Measurements from ENCODE around the gene ALG12. TPM values are rescaled to one million over a fixed set of nuclear protein-coding genes. Genes with fewer than 3 reads are reported as not detected.
A peak's percentile ranks its signal among the peaks of the same experiment; 100 is the strongest.

The ALG12 gene
- total RNA-seq, 1 experiment from 2014 or later, result 16.6 TPM

DNA sequence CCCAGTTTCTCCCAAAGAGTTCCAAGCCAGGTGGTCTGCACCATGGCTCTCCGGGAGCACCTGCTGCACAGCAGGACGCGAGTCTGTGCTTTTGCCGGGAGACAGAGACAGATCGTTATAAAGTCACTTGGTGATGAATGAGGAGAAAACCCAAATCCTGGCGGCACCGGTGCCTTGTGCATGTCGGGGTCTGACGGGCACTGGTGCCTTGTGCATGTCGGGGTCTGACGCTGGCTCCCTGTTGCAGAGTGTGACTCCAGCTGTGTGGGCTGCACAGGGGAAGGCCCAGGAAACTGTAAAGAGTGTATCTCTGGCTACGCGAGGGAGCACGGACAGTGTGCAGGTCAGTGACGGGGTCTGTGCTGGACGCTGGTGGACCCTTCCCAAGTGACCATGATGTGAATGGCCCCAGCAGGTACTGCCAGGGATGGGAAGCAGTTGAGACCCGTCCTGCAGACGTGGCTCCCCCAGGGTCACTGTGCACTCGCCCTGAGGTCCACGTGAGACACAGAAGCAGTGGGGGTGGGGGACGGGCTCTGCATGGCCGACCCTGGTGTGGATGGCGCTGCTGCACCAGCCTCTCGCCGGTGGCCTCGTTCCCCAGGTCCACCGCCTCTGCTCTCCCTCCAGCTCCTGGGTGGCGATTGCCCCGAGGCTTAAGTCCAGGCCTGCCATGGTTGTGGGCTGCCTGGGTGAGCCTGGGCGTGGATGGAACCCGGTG is 6.0 kb upstream of the ALG12 start:
- ChIA-PET POLR2A (no interaction called here), RAD21 (ENCODE audit: low non-redundant PET in 1 of 2, low total read pairs in 2 of 2, uncharacterized antibody in 2 of 2, unreplicated experiment in 2 of 2) (no interaction called here), CTCF (no interaction called here)
- intact Hi-C loops (cut with micrococcal nuclease), result no loop called here
- Histone ChIP-seq H4K20me1 (ENCODE audit: insufficient read depth) (no peaks in the 10 kb centered on the region), H3K4me2 (ENCODE audit: low read length) (no peak overlapping the region), H3K36me3 (ENCODE audit: control insufficient read depth in 1 of 2, insufficient read depth in 2 of 2, low read length in 2 of 2) (peaks cover 0 to 8% of the 10 kb centered on the region in 2 experiments; a peak in 1 of 4 replicates), H3K4me1 (ENCODE audit: control insufficient read depth in 1 of 2, insufficient read depth in 2 of 2, low read length in 2 of 2) (peaks cover under 1 to 4% of the 10 kb centered on the region in 2 experiments; a peak in 3 of 4 replicates), H3K9me2 (ENCODE audit: insufficient read depth) (no peaks in the 10 kb centered on the region), H3K27ac (ENCODE audit: low read depth, low read length) (no peak overlapping the region), H3K9ac (ENCODE audit: low read length) (no peak overlapping the region), H3K4me3 (replicated peaks in 1 of 2; ENCODE audit: low read depth in 1 of 2, low read length in 2 of 2) (no peak overlapping the region), H3K79me2 (ENCODE audit: insufficient read depth, low read length) (no peaks in the 10 kb centered on the region), H3K9me3 (ENCODE audit: control insufficient read depth in 1 of 2, insufficient read depth in 1 of 2, low read depth in 1 of 2, low read length in 2 of 2) (no peaks in the 10 kb centered on the region), H3K27me3 (ENCODE audit: insufficient read depth, low read length) (no peaks in the 10 kb centered on the region), H2AFZ (ENCODE audit: low read depth, low read length, poor library complexity, severe bottlenecking) (no peak overlapping the region)
- no peak for DNase-seq (ENCODE audit: low read depth, low spot score)
- TF ChIP-seq TCF7L2 (IDR thresholded peaks at IDR 0.05; ENCODE audit: borderline replicate concordance, extremely low read depth, insufficient read depth, insufficient read length), result no peak
- no TSS peak for BruUV-seq (replicated peaks)
- no peak for ATAC-seq

DNA sequence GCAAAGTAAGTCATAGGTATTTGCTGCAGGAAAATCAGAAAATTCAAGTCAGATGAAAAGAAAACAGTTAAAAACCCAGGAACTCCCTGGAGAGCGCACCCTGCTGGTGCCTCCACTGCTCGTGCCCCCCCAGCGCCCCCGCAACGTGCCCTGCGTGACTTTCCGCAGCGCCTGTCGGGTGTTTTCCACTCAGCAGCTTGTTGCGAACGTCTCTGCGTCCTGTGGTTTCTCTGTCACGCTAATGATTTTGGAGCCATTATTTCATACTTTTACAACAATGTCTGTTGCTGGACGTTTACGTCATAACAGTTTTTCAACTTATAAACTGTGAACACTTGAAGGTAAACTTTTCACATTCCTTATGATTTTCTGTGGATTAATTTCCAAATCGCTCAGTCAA is 5.2 kb upstream of the ALG12 start:
- H3K36me3 ChIP-seq (ENCODE audit: control insufficient read depth in 1 of 2, insufficient read depth in 2 of 2, low read length in 2 of 2), result peaks cover 0 to 8% of the 10 kb centered on the region in 2 experiments; a peak in 1 of 4 replicates
- no peaks in the 10 kb centered on the region for H3K9me3 ChIP-seq (ENCODE audit: control insufficient read depth in 1 of 2, insufficient read depth in 1 of 2, low read depth in 1 of 2, low read length in 2 of 2)
- ATAC-seq (no peak), DNase-seq (ENCODE audit: low read depth, low spot score) (no peak)
- BruUV-seq (replicated peaks), result no TSS peak
- ChIA-PET RAD21 (ENCODE audit: low non-redundant PET in 1 of 2, low total read pairs in 2 of 2, uncharacterized antibody in 2 of 2, unreplicated experiment in 2 of 2) (no interaction called here), CTCF (no interaction called here), POLR2A (no interaction called here)
- no peaks in the 10 kb centered on the region for H4K20me1 ChIP-seq (ENCODE audit: insufficient read depth)
- H3K4me3 ChIP-seq (replicated peaks in 1 of 2; ENCODE audit: low read depth in 1 of 2, low read length in 2 of 2), result no peak overlapping the region
- peaks cover 3 to 9% of the 10 kb centered on the region in 2 experiments; a peak in 3 of 4 replicates for H3K4me1 ChIP-seq (ENCODE audit: control insufficient read depth in 1 of 2, insufficient read depth in 2 of 2, low read length in 2 of 2)
- no peaks in the 10 kb centered on the region for H3K27me3 ChIP-seq (ENCODE audit: insufficient read depth, low read length)
- no peak overlapping the region for H3K27ac ChIP-seq (ENCODE audit: low read depth, low read length)
- TF ChIP-seq JUND (IDR thresholded peaks at IDR 0.05), result no peak
- TF ChIP-seq, protein P1, sequence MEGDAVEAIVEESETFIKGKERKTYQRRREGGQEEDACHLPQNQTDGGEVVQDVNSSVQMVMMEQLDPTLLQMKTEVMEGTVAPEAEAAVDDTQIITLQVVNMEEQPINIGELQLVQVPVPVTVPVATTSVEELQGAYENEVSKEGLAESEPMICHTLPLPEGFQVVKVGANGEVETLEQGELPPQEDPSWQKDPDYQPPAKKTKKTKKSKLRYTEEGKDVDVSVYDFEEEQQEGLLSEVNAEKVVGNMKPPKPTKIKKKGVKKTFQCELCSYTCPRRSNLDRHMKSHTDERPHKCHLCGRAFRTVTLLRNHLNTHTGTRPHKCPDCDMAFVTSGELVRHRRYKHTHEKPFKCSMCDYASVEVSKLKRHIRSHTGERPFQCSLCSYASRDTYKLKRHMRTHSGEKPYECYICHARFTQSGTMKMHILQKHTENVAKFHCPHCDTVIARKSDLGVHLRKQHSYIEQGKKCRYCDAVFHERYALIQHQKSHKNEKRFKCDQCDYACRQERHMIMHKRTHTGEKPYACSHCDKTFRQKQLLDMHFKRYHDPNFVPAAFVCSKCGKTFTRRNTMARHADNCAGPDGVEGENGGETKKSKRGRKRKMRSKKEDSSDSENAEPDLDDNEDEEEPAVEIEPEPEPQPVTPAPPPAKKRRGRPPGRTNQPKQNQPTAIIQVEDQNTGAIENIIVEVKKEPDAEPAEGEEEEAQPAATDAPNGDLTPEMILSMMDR (IDR thresholded peaks at IDR 0.05 in 2 of 3, conservative IDR thresholded peaks at IDR 0.05 in 1 of 3; ENCODE audit: borderline replicate concordance in 1 of 3, insufficient read depth in 1 of 3, low read depth in 2 of 3, low read length in 2 of 3), result peak in 2 of 3 experiments; percentile 28 to 43; a peak in 4 of 6 replicates
- H3K9ac ChIP-seq (ENCODE audit: low read length), result no peak overlapping the region
- no peaks in the 10 kb centered on the region for H3K79me2 ChIP-seq (ENCODE audit: insufficient read depth, low read length)
- no peak overlapping the region for H2AFZ ChIP-seq (ENCODE audit: low read depth, low read length, poor library complexity, severe bottlenecking)
- no peaks in the 10 kb centered on the region for H3K9me2 ChIP-seq (ENCODE audit: insufficient read depth)
- no peak overlapping the region for H3K4me2 ChIP-seq (ENCODE audit: low read length)
- intact Hi-C loops (cut with micrococcal nuclease), result no loop called here
